ENCODE results near the gene ANKRD44.

- TF ChIP-seq HDAC6 (IDR thresholded peaks at IDR 0.05; ENCODE audit: low read depth, low read length) = no peak
- no peak for TF ChIP-seq CTCF (IDR thresholded peaks at IDR 0.05; ENCODE audit: control extremely low read depth in 1 of 3, insufficient read depth in 1 of 3, low read depth in 1 of 3, low read length in 3 of 3)
- no peak for TF ChIP-seq POLR2AphosphoS5 (IDR thresholded peaks at IDR 0.05; ENCODE audit: low read depth, low read length)
- no peak for TF ChIP-seq POLR2A (IDR thresholded peaks at IDR 0.05; ENCODE audit: control extremely low read depth in 1 of 2, low read depth in 2 of 2, low read length in 2 of 2)
- no peak for TF ChIP-seq ATF3 (IDR thresholded peaks at IDR 0.05; ENCODE audit: insufficient read depth, low read depth, low read length)
- TF ChIP-seq ZNF274 (IDR thresholded peaks at IDR 0.05; ENCODE audit: borderline replicate concordance, extremely low read depth, low read length) = no peak
- TF ChIP-seq SP1 (IDR thresholded peaks at IDR 0.05; ENCODE audit: low read depth, low read length) = no peak
- no peak for TF ChIP-seq RFX5 (IDR thresholded peaks at IDR 0.05; ENCODE audit: borderline replicate concordance, low read depth, low read length)
- no peak for TF ChIP-seq NANOG (IDR thresholded peaks at IDR 0.05; ENCODE audit: insufficient read depth, low read depth, low read length, poor library complexity, severe bottlenecking)
- no peak for TF ChIP-seq POU5F1 (IDR thresholded peaks at IDR 0.05; ENCODE audit: low read depth, low read length)
- TF ChIP-seq YY1 (IDR thresholded peaks at IDR 0.05; ENCODE audit: low read depth, low read length) = no peak
- TF ChIP-seq SRF (IDR thresholded peaks at IDR 0.05; ENCODE audit: low read depth, low read length) = no peak
- no peak for TF ChIP-seq NRF1 (IDR thresholded peaks at IDR 0.05; ENCODE audit: low read depth, low read length)
Observed at GRCh38 chr2:197208841-197209240, 101.7 kb downstream of the ANKRD44 start.

Measured in H1 (cell line).